VCaP (cell line): ENCODE measurements around the gene CBX1.

Source experiments
- H3K27ac ChIP-seq: fragments of 450-650 bp; 2 replicates; pipeline ENCODE4 v1.5.1; 2017
- CTCF ChIP-seq: fragments of 450-650 bp; conservative IDR thresholded peaks from 2 replicates; pipeline ENCODE4 v1.5.1; 2017; ENCODE audit warnings: mild to moderate bottlenecking, moderate library complexity

Gene CBX1

GRCh38 chr17:48047113-48047740 lies 54.1 kb downstream of the CBX1 start:
- H3K27ac ChIP-seq: peak overlapping the region; percentile 98
- no peak for TF ChIP-seq CTCF

GRCh38 chr17:48046296-48046695 lies 55.0 kb downstream of the CBX1 start:
- TF ChIP-seq CTCF: no peak
- no peak overlapping the region for H3K27ac ChIP-seq

- TF ChIP-seq CTCF: no peak
- H3K27ac ChIP-seq: no peak overlapping the region
These were observed 55.8 kb downstream of the CBX1 start for GRCh38 chr17:48045316-48046001.

GRCh38 chr17:48044851-48045250 lies 56.4 kb downstream of the CBX1 start:
- TF ChIP-seq CTCF: no peak
- no peak overlapping the region for H3K27ac ChIP-seq

- no peak for TF ChIP-seq CTCF
These were observed 58.1 kb downstream of the CBX1 start for GRCh38 chr17:48043176-48043575.

GRCh38 chr17:48038687-48039086 lies 62.6 kb downstream of the CBX1 start:
- TF ChIP-seq CTCF: no peak
- no peak overlapping the region for H3K27ac ChIP-seq

More at GRCh38 chr17:48043176-48043575, 58.1 kb downstream of the CBX1 start:
- H3K27ac ChIP-seq: no peak overlapping the region

- TF ChIP-seq CTCF: no peak
- peak overlapping the region; percentile 15; the same call in 1 of the 2 replicates for H3K27ac ChIP-seq
These were observed 63.4 kb downstream of the CBX1 start for GRCh38 chr17:48037838-48038323.
